ENCODE data around the gene CMTM2.

DNA sequence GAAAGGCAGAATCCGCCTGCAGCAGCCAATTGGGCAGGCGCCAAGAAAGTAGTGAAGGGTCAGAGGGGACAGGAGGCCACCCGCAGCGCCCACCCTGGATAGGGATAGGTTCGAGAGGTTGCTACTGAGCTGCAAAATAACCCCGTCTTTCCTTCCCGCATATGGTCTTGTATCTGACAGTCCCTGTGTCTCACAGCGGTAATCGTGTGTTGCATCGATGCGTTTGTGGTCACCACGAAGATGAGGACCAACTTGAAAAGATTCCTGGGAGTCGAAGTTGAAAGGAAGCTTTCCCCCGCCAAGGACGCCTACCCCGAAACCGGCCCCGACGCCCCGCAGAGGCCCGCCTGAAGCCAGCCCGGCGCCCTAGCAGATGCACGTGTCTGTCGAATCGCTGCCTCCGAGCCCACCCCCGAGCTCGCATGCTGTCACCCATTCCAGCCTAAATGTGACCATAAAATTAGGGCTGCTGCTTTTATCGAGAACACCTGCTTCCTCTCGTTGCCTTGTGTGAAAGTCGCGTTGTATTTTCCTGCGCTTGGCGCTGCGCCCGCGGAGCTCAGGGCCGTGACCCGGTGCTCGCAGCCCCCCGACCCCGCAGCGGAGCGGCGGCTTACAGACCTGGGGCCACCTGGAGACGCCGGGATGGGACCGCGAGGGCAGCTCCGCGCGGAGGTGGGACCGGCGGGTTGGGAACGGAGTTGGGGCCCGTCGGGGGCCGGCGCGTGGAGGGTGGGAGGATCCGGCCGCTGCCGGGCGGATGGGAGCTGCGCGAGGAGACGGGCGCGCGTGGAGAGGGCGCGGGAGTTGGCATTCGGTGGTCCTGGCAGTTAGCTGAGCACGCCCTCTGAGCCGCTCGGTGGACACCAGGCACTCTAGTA lies at the start of gene CMTM2:
- no peak for TF ChIP-seq POLR2A (IDR thresholded peaks at IDR 0.05)
- peak in 2 of 3 donors; percentile 23 to 58 for TF ChIP-seq POLR2AphosphoS5 (IDR thresholded peaks at IDR 0.05)
